Large intestine (tissue), 3 donors: Measurements from ENCODE around the gene CTCF. TPM values are rescaled to one million over a fixed set of nuclear protein-coding genes. Genes with fewer than 3 reads are reported as not detected.

Experiments
- DNase-seq, 2 donors: peaks; one replicate each; pipeline versions ENCODE4 v3.0.0 to v3.0.0-alpha.2; 2013
- H3K27ac ChIP-seq: one replicate; pipeline ENCODE4 v1.5.1; 2013; ENCODE audit warnings: low read length
- H3K27me3 ChIP-seq: 2 replicates; pipeline ENCODE4 v1.6.1; 2013; ENCODE audit warnings: low read length; ENCODE audit not compliant: control insufficient read depth, insufficient read depth
- H3K36me3 ChIP-seq: 2 replicates; pipeline ENCODE4 v1.6.1; 2013; ENCODE audit warnings: low read length; ENCODE audit not compliant: control insufficient read depth, insufficient read depth
- H3K4me1 ChIP-seq: one replicate; pipeline ENCODE4 v1.6.1; 2013; ENCODE audit warnings: low read length; ENCODE audit not compliant: control insufficient read depth, insufficient read depth
- H3K4me3 ChIP-seq: one replicate; pipeline ENCODE4 v1.5.1; 2013; ENCODE audit warnings: low read length
- H3K9me3 ChIP-seq: one replicate; pipeline ENCODE4 v1.6.1; 2013; ENCODE audit warnings: mild to moderate bottlenecking, low read depth, low read length, moderate library complexity; ENCODE audit not compliant: control insufficient read depth
- WGBS: methylation state at CpG from one replicate; pipeline ENCODE4 v1.1.5; 2013; ENCODE audit warnings: low lambda C conversion rate; ENCODE audit not compliant: insufficient coverage; 5-methylcytosine and 5-hydroxymethylcytosine counted together
- polyA plus RNA-seq: library from polyadenylated mRNA; unstranded; fragments of 120-200 nt; gene quantifications from one replicate; pipeline ENCODE4 v1.2.1, GENCODE V29; 2013

The CTCF gene
- polyA plus RNA-seq, 1 donor: 43.6 TPM

DNA sequence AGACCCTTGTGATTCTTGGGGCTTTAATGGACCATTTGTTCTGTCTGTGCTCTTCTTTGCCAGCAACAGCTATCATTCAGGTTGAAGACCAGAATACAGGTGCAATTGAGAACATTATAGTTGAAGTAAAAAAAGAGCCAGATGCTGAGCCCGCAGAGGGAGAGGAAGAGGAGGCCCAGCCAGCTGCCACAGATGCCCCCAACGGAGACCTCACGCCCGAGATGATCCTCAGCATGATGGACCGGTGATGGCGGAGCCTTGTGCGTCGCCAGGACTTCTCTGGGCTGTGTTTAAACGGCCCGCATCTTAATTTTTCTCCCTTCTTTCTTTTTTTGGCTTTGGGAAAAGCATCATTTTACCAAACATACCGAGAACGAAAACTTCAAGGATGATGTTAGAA, 75.3 kb downstream of the CTCF start:
- H3K4me1 ChIP-seq: no peaks in the 10 kb centered on the region
- no peak for DNase-seq
- 93% methylated on average over 3 of the region's 12 CpGs for WGBS

DNA sequence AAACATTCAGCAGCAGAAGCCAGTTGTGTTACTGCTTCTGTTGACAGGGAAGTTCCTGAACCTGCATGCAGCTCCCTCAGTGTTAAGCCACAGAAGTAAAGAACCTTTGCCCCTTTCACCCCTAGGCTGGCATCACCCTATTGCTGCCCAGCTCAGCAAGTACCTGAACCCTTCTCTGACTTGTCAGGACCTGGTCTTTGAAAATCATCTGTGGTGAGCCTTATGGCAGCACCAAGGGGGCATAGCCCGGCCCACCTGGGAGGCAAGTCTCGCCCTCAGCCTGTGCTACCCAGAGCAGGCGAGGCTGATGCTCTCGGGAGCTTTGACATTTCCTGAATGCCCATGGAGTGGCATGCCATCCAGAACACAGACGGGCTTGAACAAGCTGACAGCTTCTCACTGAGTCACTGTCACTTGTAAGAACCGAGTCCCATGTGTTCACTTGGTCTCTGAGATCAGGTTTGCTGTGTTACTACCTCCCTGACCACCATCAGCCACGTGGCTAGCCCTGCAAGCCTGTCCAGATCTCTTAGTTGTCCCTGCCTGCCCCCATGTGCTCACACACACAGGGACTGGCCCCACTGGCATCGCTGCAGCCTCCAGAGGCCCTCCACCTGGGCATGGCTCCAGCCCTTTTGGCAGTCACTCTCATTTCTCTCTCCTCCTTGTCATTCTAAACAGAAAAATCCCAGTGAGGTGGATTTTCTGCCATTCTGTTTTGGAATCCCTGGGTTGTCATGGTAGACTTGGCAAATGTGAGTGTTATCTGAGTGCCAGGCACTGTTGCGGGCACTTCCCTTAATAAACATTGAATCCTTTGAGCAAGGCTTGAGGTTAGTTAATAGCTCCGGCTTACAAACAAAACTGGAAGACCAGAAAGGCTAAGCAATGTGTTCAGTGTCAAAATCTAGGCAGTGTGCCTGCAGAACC, 79.7 kb downstream of the CTCF start:
- Histone ChIP-seq H3K27ac (no peak overlapping the region), H3K27me3 (peaks cover 34% of the 10 kb centered on the region), H3K9me3 (peaks cover 2% of the 10 kb centered on the region), H3K4me1 (no peaks in the 10 kb centered on the region), H3K4me3 (no peak overlapping the region), H3K36me3 (peaks cover 27% of the 10 kb centered on the region)
- DNase-seq: no peak
- 100% methylated on average over 1 of the region's 10 CpGs for WGBS

More for the DNA sequence above, 75.3 kb downstream of the CTCF start:
- Histone ChIP-seq H3K9me3 (no peaks in the 10 kb centered on the region), H3K36me3 (peaks cover 60% of the 10 kb centered on the region), H3K27ac (no peak overlapping the region), H3K4me3 (no peak overlapping the region), H3K27me3 (no peaks in the 10 kb centered on the region)

DNA sequence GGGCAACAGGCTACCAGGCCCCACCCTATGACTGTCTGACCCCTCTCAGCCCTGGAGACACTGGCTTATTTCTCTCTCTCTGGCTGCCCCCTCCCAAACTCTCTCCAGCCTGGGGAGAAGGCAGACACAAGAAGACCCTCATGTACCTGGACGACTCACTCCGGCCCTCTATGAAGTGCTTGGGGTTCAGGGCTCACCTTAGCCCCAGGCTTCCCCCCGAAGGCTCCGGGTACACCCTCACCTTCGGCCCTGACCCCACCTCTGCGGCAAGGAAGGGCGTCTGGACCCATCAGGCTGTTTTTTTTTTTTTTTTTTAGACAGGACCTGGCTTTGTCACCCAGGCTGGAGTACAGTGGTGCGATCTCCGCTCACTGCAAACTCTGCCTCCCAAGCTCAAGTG, 81.7 kb downstream of the CTCF start:
- H3K27ac ChIP-seq: no peak overlapping the region
- no peak for DNase-seq
- peaks cover 2% of the 10 kb centered on the region for H3K9me3 ChIP-seq
- peaks cover under 1% of the 10 kb centered on the region for H3K4me1 ChIP-seq
- peaks cover 7% of the 10 kb centered on the region for H3K36me3 ChIP-seq
- peaks cover 53% of the 10 kb centered on the region for H3K27me3 ChIP-seq
- no CpG with 5 or more reads among the region's 9 CpGs for WGBS
- H3K4me3 ChIP-seq: no peak overlapping the region

DNA sequence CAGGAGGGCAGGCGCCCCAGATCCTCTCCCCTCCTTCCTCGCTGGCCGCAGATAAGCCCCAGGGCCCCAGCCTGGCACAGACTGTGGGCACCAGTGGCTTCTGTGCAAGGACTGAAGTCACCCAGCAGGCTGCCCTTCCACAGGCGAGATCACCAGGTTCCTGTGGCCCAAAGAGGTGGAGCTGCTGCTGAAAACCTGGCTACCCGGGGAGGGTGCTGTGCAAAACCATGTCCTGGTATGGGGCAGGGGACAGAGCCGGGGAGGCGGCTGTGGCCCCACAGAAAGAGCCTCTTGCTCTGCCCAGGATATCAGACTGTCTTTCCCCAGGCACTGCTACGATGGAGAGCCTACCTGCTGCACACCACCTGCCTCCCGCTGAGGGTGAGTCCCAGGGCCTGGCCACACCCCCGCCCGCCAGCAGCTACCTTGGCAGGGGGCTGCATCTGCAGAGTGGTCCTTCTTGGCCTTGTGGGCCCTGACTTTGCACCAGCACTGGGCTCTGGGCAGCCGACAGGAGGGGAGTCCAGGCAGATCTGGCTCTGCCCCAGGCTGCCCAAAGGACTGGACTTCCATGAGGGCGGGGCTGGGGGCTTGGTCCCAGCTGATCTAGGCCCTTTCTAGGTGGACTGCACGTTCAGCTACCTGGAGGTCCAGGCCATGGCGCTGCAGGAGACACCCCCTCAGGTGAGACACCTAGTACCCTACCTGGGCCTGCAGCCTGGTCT, 83.2 kb downstream of the CTCF start:
- H3K9me3 ChIP-seq: peaks cover 8% of the 10 kb centered on the region
- no CpG with 5 or more reads among the region's 15 CpGs for WGBS
- H3K4me3 ChIP-seq: no peak overlapping the region
- DNase-seq: no peak
- H3K36me3 ChIP-seq: no peaks in the 10 kb centered on the region
- H3K27me3 ChIP-seq: peaks cover 68% of the 10 kb centered on the region
- H3K27ac ChIP-seq: no peak overlapping the region
- peaks cover 8% of the 10 kb centered on the region for H3K4me1 ChIP-seq

DNA sequence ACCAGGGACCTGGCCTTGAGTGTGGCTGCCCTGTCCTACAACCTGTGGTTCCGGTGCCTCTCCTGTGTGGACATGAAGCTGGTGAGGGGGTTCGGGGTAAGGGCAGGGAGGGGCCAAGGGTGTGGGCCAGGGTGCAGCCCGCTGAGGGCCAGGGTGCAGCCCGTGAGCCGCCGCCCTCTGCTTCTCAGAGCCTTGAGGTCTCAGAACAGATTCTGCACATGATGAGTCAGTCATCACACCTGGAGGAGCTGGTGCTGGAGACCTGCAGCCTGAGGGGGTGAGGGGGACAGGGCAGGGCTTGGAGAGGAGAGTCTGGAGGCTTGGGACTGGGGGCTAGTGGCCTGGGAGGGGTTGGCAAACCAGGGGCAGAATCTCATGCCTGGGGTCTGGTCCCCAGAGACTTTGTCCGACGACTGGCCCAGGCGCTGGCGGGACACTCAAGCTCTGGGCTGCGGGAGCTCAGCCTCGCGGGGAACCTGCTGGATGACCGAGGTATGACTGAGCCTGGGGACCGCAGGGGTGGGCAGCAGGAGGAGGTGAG, 84.9 kb downstream of the CTCF start:
- no CpG with 5 or more reads among the region's 15 CpGs for WGBS
- Histone ChIP-seq H3K4me3 (no peak overlapping the region), H3K4me1 (peaks cover 8% of the 10 kb centered on the region), H3K27ac (no peak overlapping the region), H3K27me3 (peaks cover 84% of the 10 kb centered on the region), H3K9me3 (peaks cover 10% of the 10 kb centered on the region), H3K36me3 (no peaks in the 10 kb centered on the region)
- DNase-seq: no peak

DNA sequence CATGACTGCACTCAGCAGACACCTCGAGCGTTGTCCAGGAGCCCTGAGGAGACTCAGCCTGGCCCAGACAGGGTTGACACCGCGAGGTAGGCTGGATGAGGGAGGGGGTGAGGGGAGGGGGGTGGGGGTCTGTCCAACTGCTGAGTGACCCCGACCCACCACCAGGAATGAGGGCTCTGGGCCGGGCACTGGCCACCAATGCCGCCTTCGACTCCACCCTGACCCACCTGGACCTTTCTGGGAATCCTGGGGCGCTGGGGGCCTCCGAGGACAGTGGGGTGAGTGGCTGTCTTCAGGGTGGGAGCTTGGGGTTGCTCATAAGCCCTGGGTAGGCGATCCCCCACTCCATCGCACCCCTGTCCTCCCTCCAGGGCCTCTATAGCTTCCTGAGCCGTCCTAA, 85.4 kb downstream of the CTCF start:
- Histone ChIP-seq H3K4me1 (peaks cover 8% of the 10 kb centered on the region), H3K9me3 (peaks cover 10% of the 10 kb centered on the region), H3K4me3 (no peak overlapping the region), H3K36me3 (no peaks in the 10 kb centered on the region), H3K27ac (no peak overlapping the region), H3K27me3 (peaks cover 89% of the 10 kb centered on the region)
- no CpG with 5 or more reads among the region's 13 CpGs for WGBS
- DNase-seq: no peak

DNA sequence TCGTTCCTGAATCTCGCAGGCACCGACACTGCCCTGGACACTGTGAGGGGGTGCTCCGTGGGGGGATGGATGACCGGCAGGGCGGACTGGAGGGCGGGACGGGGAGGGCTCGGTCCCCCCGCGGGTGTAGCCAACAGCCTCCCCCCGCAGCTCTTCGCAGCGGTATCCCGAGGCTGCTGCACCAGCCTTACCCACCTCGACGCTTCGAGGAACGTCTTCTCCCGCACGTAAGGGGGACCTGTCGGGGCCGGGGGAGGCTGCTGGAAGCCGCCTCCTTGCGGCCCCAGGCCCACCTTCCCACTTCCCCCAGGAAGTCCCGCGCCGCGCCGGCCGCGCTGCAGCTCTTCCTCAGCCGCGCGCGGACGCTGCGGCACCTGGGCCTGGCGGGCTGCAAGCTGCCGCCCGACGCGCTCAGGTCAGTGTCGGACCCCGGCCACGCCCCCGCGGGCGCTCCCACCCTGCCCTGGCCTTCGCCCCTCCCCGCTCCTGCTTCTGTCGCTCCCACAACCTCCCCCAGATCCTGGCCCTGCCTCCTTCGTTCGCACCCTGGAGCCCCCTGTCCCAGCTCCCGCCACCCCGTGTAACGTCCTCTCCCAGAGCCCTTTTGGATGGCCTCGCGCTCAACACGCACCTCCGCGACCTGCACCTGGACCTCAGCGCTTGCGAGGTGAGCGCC, 85.9 kb downstream of the CTCF start:
- Histone ChIP-seq H3K4me1 (peaks cover 10% of the 10 kb centered on the region), H3K4me3 (no peak overlapping the region), H3K36me3 (no peaks in the 10 kb centered on the region), H3K27me3 (peaks cover 91% of the 10 kb centered on the region), H3K27ac (no peak overlapping the region), H3K9me3 (peaks cover 10% of the 10 kb centered on the region)
- no CpG with 5 or more reads among the region's 65 CpGs for WGBS
- DNase-seq: no peak

DNA sequence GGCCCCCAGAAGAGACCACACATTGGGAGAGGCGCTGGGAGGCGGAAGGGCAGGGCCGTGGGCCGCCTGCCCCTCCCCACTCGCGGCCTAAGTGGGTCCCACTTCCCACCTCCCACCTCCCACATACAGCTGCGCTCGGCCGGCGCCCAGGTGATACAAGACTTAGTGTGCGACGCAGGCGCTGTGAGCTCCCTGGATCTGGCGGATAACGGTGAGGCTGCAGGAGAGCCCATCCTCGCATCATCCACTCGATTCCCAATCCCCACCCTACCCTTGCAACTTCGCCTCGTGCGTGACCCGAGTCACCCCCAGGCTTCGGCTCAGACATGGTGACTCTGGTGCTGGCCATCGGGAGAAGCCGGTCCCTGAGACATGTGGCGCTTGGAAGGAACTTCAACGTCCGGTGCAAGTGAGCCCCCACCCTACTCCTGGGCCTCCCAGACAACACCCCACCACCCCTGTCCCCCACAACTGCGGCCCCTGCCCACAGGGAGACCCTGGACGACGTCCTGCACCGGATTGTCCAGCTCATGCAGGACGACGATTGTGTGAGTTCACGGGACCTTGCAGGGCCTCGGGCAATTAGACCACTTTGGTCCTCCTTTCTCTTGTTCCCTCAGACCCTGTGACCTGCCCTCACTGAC, 86.6 kb downstream of the CTCF start:
- peaks cover 10% of the 10 kb centered on the region for H3K9me3 ChIP-seq
- no peak overlapping the region for H3K27ac ChIP-seq
- H3K36me3 ChIP-seq: no peaks in the 10 kb centered on the region
- peaks cover 94% of the 10 kb centered on the region for H3K27me3 ChIP-seq
- H3K4me3 ChIP-seq: no peak overlapping the region
- no peak for DNase-seq
- no CpG with 5 or more reads among the region's 35 CpGs for WGBS
- H3K4me1 ChIP-seq: peaks cover 14% of the 10 kb centered on the region

DNA sequence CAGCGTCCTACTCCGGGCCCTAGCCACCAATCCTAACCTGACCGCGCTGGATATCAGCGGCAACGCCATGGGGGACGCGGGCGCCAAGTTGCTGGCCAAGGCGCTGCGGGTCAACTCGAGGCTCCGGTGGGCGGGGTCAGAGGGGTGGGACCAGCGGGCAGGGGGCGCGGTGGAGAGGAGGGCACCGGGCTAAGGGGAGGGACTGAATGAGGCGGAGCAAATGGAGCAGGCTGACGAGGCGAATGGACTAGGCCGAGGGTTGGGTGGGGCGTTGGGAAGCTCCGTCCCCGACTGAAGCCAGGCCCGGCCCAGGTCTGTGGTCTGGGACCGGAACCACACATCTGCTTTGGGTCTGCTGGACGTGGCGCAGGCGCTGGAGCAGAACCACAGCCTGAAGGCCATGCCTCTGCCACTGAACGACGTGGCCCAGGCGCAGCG, 87.2 kb downstream of the CTCF start:
- H3K27ac ChIP-seq: no peak overlapping the region
- DNase-seq: no peak
- no peak overlapping the region for H3K4me3 ChIP-seq
- peaks cover 9% of the 10 kb centered on the region for H3K9me3 ChIP-seq
- H3K4me1 ChIP-seq: peaks cover 16% of the 10 kb centered on the region
- no peaks in the 10 kb centered on the region for H3K36me3 ChIP-seq
- H3K27me3 ChIP-seq: peaks cover 94% of the 10 kb centered on the region
- WGBS: no CpG with 5 or more reads among the region's 34 CpGs
